Hematopoietic multipotent progenitor cell treated with erythropoietin and hydrocortisone succinate and interleukin-3 and kit ligand, for 17 days (in vitro differentiated cells): ENCODE measurements around the gene STING1.
"Not testable (repeated sequence)": the region's sequence is repeated elsewhere in the genome, so short reads cannot be mapped to it uniquely, and the experiment has no call there.

Experiments
- DNase-seq: peaks from one replicate; pipeline ENCODE4 v3.0.0-alpha.2; 2015; ENCODE audit warnings: low spot score

Gene STING1

GRCh38 chr5:139503036-139503817, 20.7 kb upstream of the STING1 start:
- DNase-seq, result not testable (repeated sequence)

GRCh38 chr5:139501381-139501780, 18.8 kb upstream of the STING1 start:
- DNase-seq, result no peak

- DNase-seq, result no peak
These were observed 13.3 kb upstream of the STING1 start for GRCh38 chr5:139495638-139496435.

- no peak for DNase-seq
These were observed 12.3 kb upstream of the STING1 start for GRCh38 chr5:139494832-139495231.

GRCh38 chr5:139494256-139494655, 11.7 kb upstream of the STING1 start:
- no peak for DNase-seq

GRCh38 chr5:139492700-139493192, 10.2 kb upstream of the STING1 start:
- no peak for DNase-seq

- no peak for DNase-seq
These were observed 5.7 kb upstream of the STING1 start for GRCh38 chr5:139488260-139488659.

GRCh38 chr5:139486201-139486600, 3.6 kb upstream of the STING1 start:
- no peak for DNase-seq

- not testable (repeated sequence) for DNase-seq
These were observed 291 bp upstream of the STING1 start for GRCh38 chr5:139482890-139483208.

- no peak for DNase-seq
These were observed 943 bp downstream of the STING1 start for GRCh38 chr5:139481580-139482049.

GRCh38 chr5:139481122-139481533, 1.4 kb downstream of the STING1 start:
- DNase-seq, result no peak

- not testable (repeated sequence) for DNase-seq
These were observed 2.8 kb downstream of the STING1 start for GRCh38 chr5:139479729-139480128.

- not testable (repeated sequence) for DNase-seq
These were observed 3.7 kb downstream of the STING1 start for GRCh38 chr5:139478657-139479423.

- DNase-seq, result no peak
These were observed 6.5 kb downstream of the STING1 start for GRCh38 chr5:139475865-139476617.

- DNase-seq, result no peak
These were observed 7.4 kb downstream of the STING1 start for GRCh38 chr5:139474890-139475791.

GRCh38 chr5:139473565-139473964, 9.0 kb downstream of the STING1 start:
- no peak for DNase-seq

- no peak for DNase-seq
These were observed 9.5 kb downstream of the STING1 start for GRCh38 chr5:139473105-139473504.

GRCh38 chr5:139472386-139473030, 10.1 kb downstream of the STING1 start:
- no peak for DNase-seq

- no peak for DNase-seq
These were observed 11.7 kb downstream of the STING1 start, which contains the start of gene SMIM33 for GRCh38 chr5:139470821-139471300. TSS of gene SMIM33 (plus strand) at chr5:139471004. CDS start at chr5:139471122, 118 bp downstream.
